A673 (cell line): ENCODE measurements around the gene FBXL13.

Experiments
- CTCF ChIP-seq: fragments of 300-800, 200-600 bp; sonication (generic); conservative IDR thresholded peaks from 2 replicates; pipeline ENCODE4 v1.5.1; 2017; ENCODE audit warnings: low read depth, mild to moderate bottlenecking, antibody characterized with exemption, low read length, moderate library complexity, mixed read lengths
- EZH2 ChIP-seq: fragments of 200-600 bp; sonication (generic); IDR thresholded peaks from 2 replicates; pipeline ENCODE4 v1.6.1; 2017; ENCODE audit warnings: borderline replicate concordance, low read depth, mild to moderate bottlenecking, mixed read lengths, antibody characterized with exemption, low read length; ENCODE audit not compliant: poor library complexity, severe bottlenecking

DNA sequence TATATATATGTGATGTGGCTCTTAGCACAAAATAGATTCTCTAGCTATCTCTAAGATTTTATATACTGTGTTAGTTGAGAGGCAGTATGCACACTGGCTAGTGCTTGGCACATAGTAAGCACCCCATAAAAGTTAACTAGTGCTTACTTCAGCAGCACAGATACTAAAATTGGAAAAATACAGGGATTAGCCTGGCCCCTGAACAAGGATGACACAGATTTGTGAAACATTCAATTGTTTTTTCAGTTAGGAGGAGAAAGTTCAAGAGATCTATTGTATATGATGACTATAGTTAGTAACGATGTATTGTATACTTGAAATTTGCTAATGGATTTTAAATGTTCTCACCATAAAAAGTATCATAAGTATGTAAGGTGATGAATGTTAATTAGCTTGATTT is 240.1 kb downstream of the FBXL13 start:
- TF ChIP-seq CTCF (no peak), EZH2 (no peak)
